MM.1S (cell line): ENCODE results near the gene SNX15.

Experiments
- DNase-seq: peaks from one replicate; pipeline ENCODE4 v3.0.0-alpha.2; 2015
- H2AFZ ChIP-seq: fragments of 300-600 bp; sonication (generic); 2 replicates; pipeline ENCODE4 v1.6.0; 2016; ENCODE audit warnings: antibody characterized with exemption, low read length
- H3F3A ChIP-seq: fragments of 300-600 bp; sonication (generic); 2 replicates; pipeline ENCODE4 v1.6.1; 2016; ENCODE audit warnings: mild to moderate bottlenecking, antibody characterized with exemption, low read length, moderate library complexity, mixed read lengths; ENCODE audit not compliant: insufficient read depth
- H3K27ac ChIP-seq: fragments of 300-600 bp; sonication (generic); 2 replicates; pipeline ENCODE4 v1.5.1; 2016; ENCODE audit warnings: mild to moderate bottlenecking, low read length
- H3K27me3 ChIP-seq: fragments of 300-600 bp; sonication (generic); replicated peaks from 2 replicates; pipeline ENCODE4 v1.6.0; 2016; ENCODE audit warnings: low read length; ENCODE audit not compliant: insufficient read depth
- H3K36me3 ChIP-seq: fragments of 300-600 bp; sonication (generic); replicated peaks from 2 replicates; pipeline ENCODE4 v1.6.1; 2016; ENCODE audit warnings: mild to moderate bottlenecking, low read length, mixed read lengths; ENCODE audit not compliant: insufficient read depth
- H3K4me1 ChIP-seq: fragments of 300-600 bp; sonication (generic); 2 replicates; pipeline ENCODE4 v1.6.1; 2016; ENCODE audit warnings: low read length, mixed read lengths
- H3K4me2 ChIP-seq: fragments of 300-600 bp; sonication (generic); 2 replicates; pipeline ENCODE4 v1.6.0; 2016; ENCODE audit warnings: low read depth, low read length
- H3K4me3 ChIP-seq: fragments of 300-600 bp; sonication (generic); 2 replicates; pipeline ENCODE4 v1.5.1; 2016; ENCODE audit warnings: low read length, mixed read lengths
- H3K79me2 ChIP-seq: fragments of 300-600 bp; sonication (generic); 2 replicates; pipeline ENCODE4 v1.6.1; 2016; ENCODE audit warnings: mixed run types, low read length, mixed read lengths
- H3K9ac ChIP-seq: fragments of 300-600 bp; sonication (generic); 2 replicates; pipeline ENCODE4 v1.6.1; 2016; ENCODE audit warnings: low read length, mixed read lengths
- H3K9me2 ChIP-seq: fragments of 300-600 bp; sonication (generic); replicated peaks from 2 replicates; pipeline ENCODE4 v1.6.1; 2016; ENCODE audit warnings: mild to moderate bottlenecking, low read length, mixed read lengths; ENCODE audit not compliant: insufficient read depth
- H3K9me3 ChIP-seq: fragments of 300-600 bp; sonication (generic); replicated peaks from 2 replicates; pipeline ENCODE4 v1.6.1; 2016; ENCODE audit warnings: mild to moderate bottlenecking, low read length, mixed read lengths; ENCODE audit not compliant: insufficient read depth
- H4K20me1 ChIP-seq: fragments of 300-600 bp; sonication (generic); 2 replicates; pipeline ENCODE4 v1.6.1; 2016; ENCODE audit warnings: mild to moderate bottlenecking, low read length, moderate library complexity, mixed read lengths; ENCODE audit not compliant: insufficient read depth
- CTCF ChIP-seq: fragments of 300-600 bp; sonication (generic); IDR thresholded peaks from 2 replicates; pipeline ENCODE4 v1.5.1; 2016; ENCODE audit warnings: antibody characterized with exemption, low read length, mixed read lengths
- EZH2 ChIP-seq: fragments of 300-600 bp; sonication (generic); optimal IDR thresholded peaks from 2 replicates; pipeline ENCODE3; 2017; ENCODE audit warnings: low read depth, mild to moderate bottlenecking, antibody characterized with exemption, low read length, mixed read lengths
- EZH2phosphoT487 ChIP-seq: fragments of 300-600 bp; sonication (generic); IDR thresholded peaks from 2 replicates; pipeline ENCODE4 v1.6.1; 2018; ENCODE audit warnings: antibody characterized with exemption, low read length

SNX15 gene

GRCh38 chr11:65016705-65017104 is 10.5 kb upstream of the SNX15 start:
- Histone ChIP-seq H3K4me2 (no peak overlapping the region), H3K27me3 (no peaks in the 10 kb centered on the region), H3K9me3 (no peaks in the 10 kb centered on the region), H3K9me2 (no peaks in the 10 kb centered on the region), H2AFZ (no peak overlapping the region), H3K4me3 (no peak overlapping the region), H3K79me2 (peaks cover 7% of the 10 kb centered on the region), H3F3A (peaks cover 14% of the 10 kb centered on the region; the same call in 1 of the 2 replicates), H3K36me3 (no peaks in the 10 kb centered on the region), H3K4me1 (peaks cover 7% of the 10 kb centered on the region; the same call in 1 of the 2 replicates), H3K27ac (no peak overlapping the region), H3K9ac (no peak overlapping the region), H4K20me1 (no peaks in the 10 kb centered on the region)
- TF ChIP-seq CTCF: no peak
- TF ChIP-seq EZH2phosphoT487: no peak
- TF ChIP-seq EZH2: no peak
- no peak for DNase-seq

- no peak for DNase-seq
- Histone ChIP-seq H3K4me2 (no peak overlapping the region), H3K9me3 (no peaks in the 10 kb centered on the region), H4K20me1 (no peaks in the 10 kb centered on the region), H3K36me3 (no peaks in the 10 kb centered on the region), H3K9me2 (no peaks in the 10 kb centered on the region), H2AFZ (no peak overlapping the region), H3K79me2 (peaks cover 7% of the 10 kb centered on the region), H3F3A (peaks cover 11% of the 10 kb centered on the region; the same call in 1 of the 2 replicates), H3K27me3 (no peaks in the 10 kb centered on the region), H3K4me3 (no peak overlapping the region), H3K9ac (no peak overlapping the region), H3K4me1 (peaks cover 4% of the 10 kb centered on the region; the same call in 1 of the 2 replicates), H3K27ac (no peak overlapping the region)
- TF ChIP-seq CTCF: no peak
These were observed 9.3 kb upstream of the SNX15 start for GRCh38 chr11:65017937-65018336.

GRCh38 chr11:65019824-65020223 is 7.4 kb upstream of the SNX15 start:
- Histone ChIP-seq H3K9me3 (no peaks in the 10 kb centered on the region), H3F3A (no peaks in the 10 kb centered on the region), H2AFZ (no peak overlapping the region), H3K9me2 (no peaks in the 10 kb centered on the region), H3K4me2 (no peak overlapping the region), H3K27ac (no peak overlapping the region), H3K79me2 (peaks cover 5% of the 10 kb centered on the region), H3K27me3 (no peaks in the 10 kb centered on the region), H4K20me1 (no peaks in the 10 kb centered on the region), H3K36me3 (no peaks in the 10 kb centered on the region), H3K4me3 (no peak overlapping the region), H3K4me1 (no peaks in the 10 kb centered on the region), H3K9ac (no peak overlapping the region)
- no peak for DNase-seq
- TF ChIP-seq EZH2phosphoT487: no peak
- no peak for TF ChIP-seq EZH2
- TF ChIP-seq CTCF: no peak
